ENCODE data around the gene CACNG3. TPM values are rescaled to one million over a fixed set of nuclear protein-coding genes. Genes with fewer than 3 reads are reported as not detected.

The CACNG3 gene
- total and polyA plus RNA-seq, 2 of the 4 experiments (the other 2 are of a cell fraction), result not detected

DNA sequence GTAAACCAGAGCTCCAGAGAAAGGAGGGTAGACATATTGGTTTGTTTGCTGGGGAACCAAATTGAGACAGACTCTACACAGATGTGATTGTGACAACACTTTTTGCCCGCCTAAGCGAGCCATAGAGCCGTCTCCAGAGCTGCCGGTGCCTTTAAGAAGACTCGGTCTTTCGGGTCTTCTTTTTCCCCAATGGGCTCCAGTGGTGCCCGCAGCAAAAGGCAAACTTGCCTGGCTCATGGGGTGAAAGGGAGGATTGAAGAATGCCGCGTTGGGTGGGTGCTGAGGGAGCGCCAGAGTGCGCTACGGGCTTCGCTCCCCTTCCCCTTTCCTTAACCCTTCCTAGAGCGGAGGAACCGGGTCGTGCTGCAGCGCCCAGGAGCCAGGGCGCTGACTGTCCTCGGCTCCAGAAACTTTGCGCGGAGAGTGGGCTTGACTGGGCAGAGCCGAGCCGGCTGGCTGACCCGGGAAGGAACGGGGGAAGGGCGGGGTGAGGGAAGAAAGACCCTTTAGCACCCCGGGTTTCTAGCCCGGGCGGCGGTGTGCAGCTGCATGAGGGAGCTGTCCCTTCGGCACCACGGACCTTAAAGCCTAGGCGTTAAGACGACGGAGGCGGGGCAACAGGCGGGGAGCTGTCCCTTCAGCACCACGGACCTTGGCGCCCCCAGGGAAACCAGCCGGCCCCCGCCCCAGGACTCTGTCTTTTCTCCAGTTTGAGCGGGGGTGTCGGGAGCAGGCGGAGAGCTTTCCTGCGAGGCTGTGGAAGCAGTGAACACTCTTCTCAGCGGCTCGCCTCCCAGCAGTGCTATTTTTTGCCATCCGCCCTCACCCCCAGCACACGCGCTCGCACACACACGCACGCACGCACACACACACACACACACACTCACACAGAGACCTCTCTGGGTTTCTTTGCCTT lies at the start of gene CACNG3 (continued):
- TF ChIP-seq SMC3 (IDR thresholded peaks at IDR 0.05; ENCODE audit: low read depth, low read length) (no peak), FOS (IDR thresholded peaks at IDR 0.05; ENCODE audit: low read depth, low read length) (no peak)

DNA sequence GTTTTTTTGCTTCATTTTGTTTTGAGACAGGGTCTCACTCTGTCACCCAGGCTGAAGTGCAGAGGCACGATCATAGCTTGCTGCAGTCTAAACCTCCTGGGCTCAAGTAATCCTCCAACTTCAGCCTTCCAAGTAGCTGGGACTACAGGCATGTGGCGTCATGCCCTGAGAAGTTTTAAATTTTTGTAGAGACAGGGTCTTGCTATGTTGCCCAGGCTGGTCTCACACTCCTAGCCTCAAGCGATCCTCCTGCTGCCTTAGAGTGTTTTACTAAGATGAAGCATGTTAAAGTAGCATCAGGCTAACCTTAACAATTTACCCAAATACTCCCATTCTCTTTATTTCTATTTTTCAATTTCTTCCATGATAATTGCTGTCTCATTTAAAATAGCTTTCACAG lies 49.2 kb upstream of the CACNG3 start:
- no peak overlapping the region for H2BK5ac ChIP-seq (ENCODE audit: low read depth, low read length, poor library complexity, severe bottlenecking)
- H3K14ac ChIP-seq (replicated peaks; ENCODE audit: low read depth, low read length), result no peak overlapping the region
- no peak overlapping the region for H3K4me3 ChIP-seq (ENCODE audit: insufficient read depth, low read depth, low read length)
- no peak overlapping the region for H3K27ac ChIP-seq (ENCODE audit: insufficient read depth, low read length)
- H2AK5ac ChIP-seq (ENCODE audit: low read depth, low read length), result no peak overlapping the region
- no peaks in the 10 kb centered on the region for H3K9me3 ChIP-seq (ENCODE audit: control insufficient read depth, insufficient read depth, low read length)
- POLR2A ChIA-PET (ENCODE audit: unreplicated experiment), result no interaction called here
- no peaks in the 10 kb centered on the region for H3K36me3 ChIP-seq (ENCODE audit: control insufficient read depth, insufficient read depth, low read length)
- DNase-seq, result no peak
- no peak overlapping the region for H2BK120ac ChIP-seq (ENCODE audit: low read depth, low read length)
- H3K4me2 ChIP-seq (ENCODE audit: low read depth, low read length), result no peak overlapping the region
- H3K56ac ChIP-seq (ENCODE audit: extremely low read depth, insufficient read depth, low read length), result no peak overlapping the region
- in situ Hi-C loops (cut with MboI; ENCODE audit: low sequenced_read_pairs), result no loop called here
- no peaks in the 10 kb centered on the region for H3K4me1 ChIP-seq (ENCODE audit: control insufficient read depth, insufficient read depth, low read length)
- H4K5ac ChIP-seq (ENCODE audit: low read depth, low read length), result no peak overlapping the region
- no peak overlapping the region for H4K91ac ChIP-seq (ENCODE audit: insufficient read depth, low read depth, low read length)
- H2BK15ac ChIP-seq (ENCODE audit: low read depth, low read length), result no peak overlapping the region
- TF ChIP-seq, protein P1, sequence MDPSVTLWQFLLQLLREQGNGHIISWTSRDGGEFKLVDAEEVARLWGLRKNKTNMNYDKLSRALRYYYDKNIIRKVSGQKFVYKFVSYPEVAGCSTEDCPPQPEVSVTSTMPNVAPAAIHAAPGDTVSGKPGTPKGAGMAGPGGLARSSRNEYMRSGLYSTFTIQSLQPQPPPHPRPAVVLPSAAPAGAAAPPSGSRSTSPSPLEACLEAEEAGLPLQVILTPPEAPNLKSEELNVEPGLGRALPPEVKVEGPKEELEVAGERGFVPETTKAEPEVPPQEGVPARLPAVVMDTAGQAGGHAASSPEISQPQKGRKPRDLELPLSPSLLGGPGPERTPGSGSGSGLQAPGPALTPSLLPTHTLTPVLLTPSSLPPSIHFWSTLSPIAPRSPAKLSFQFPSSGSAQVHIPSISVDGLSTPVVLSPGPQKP (IDR thresholded peaks at IDR 0.05; ENCODE audit: borderline replicate concordance, low read depth, low read length), result no peak
- TF ChIP-seq POLR2A (IDR thresholded peaks at IDR 0.05; ENCODE audit: low read depth, low read length), result no peak
- no peak for TF ChIP-seq MAZ (IDR thresholded peaks at IDR 0.05; ENCODE audit: borderline replicate concordance, low read depth, low read length)
- no peak for TF ChIP-seq CHD1 (IDR thresholded peaks at IDR 0.05; ENCODE audit: low read depth, low read length)
- TF ChIP-seq FOS (IDR thresholded peaks at IDR 0.05; ENCODE audit: low read depth, low read length), result no peak
- no peaks in the 10 kb centered on the region for H3K27me3 ChIP-seq (ENCODE audit: control insufficient read depth, insufficient read depth, low read length)
- H3K9me1 ChIP-seq (ENCODE audit: insufficient read depth, low read length), result no peaks in the 10 kb centered on the region
- H3K9ac ChIP-seq (ENCODE audit: low read depth, low read length), result no peak overlapping the region
- H3K23ac ChIP-seq (ENCODE audit: low read depth, low read length), result no peak overlapping the region
- H4K20me1 ChIP-seq (ENCODE audit: insufficient read depth, low read length), result no peaks in the 10 kb centered on the region
- BruUV-seq (replicated peaks), result no TSS peak
- H3K79me1 ChIP-seq (ENCODE audit: low read depth in 1 of 2, low read length in 2 of 2), result no peaks in the 10 kb centered on the region
- no peak overlapping the region for H2BK20ac ChIP-seq (ENCODE audit: low read depth, low read length)
- no peak overlapping the region for H2AFZ ChIP-seq (replicated peaks; ENCODE audit: low read length, poor library complexity)
- CTCF ChIA-PET, result no interaction called here
- H2AK9ac ChIP-seq (replicated peaks; ENCODE audit: low read depth, low read length, poor library complexity), result no peak overlapping the region
- no peak for ATAC-seq (ENCODE audit: low read depth)
- no CpG with 5 or more reads among the region's 3 CpGs for WGBS, 2 experiments (ENCODE audit: extremely low coverage in 2 of 2, insufficient read length in 1 of 2)
- intact Hi-C loops (cut with micrococcal nuclease), result no loop called here
- no peak overlapping the region for H4K8ac ChIP-seq (ENCODE audit: low read depth in 2 of 2, low read length in 2 of 2)
- no peak overlapping the region for H3K4ac ChIP-seq (ENCODE audit: low read depth, low read length)
- H3K18ac ChIP-seq (ENCODE audit: low read depth, low read length), result no peak overlapping the region
- dilution Hi-C loops (cut with HindIII; ENCODE audit: low sequenced_read_pairs, unreplicated experiment), result no loop called here
